PC-3 (cell line): ENCODE results near the gene SLC38A3.

Source experiments
- CTCF ChIP-seq: fragments of 300-600 bp; sonication (generic); conservative IDR thresholded peaks from 2 replicates; pipeline ENCODE4 v1.5.1; 2017; ENCODE audit warnings: antibody characterized with exemption, low read depth, mild to moderate bottlenecking, low read length
- EZH2 ChIP-seq: fragments of 300-600 bp; sonication (generic); IDR thresholded peaks from one replicate; pipeline ENCODE4 v1.6.1; 2017; ENCODE audit warnings: antibody characterized with exemption, mild to moderate bottlenecking, low read length; ENCODE audit not compliant: unreplicated experiment
- EZH2phosphoT487 ChIP-seq: fragments of 300-600 bp; sonication (generic); IDR thresholded peaks from 2 replicates; pipeline ENCODE4 v1.6.1; 2018; ENCODE audit warnings: mild to moderate bottlenecking, antibody characterized with exemption, low read length, borderline replicate concordance

- no peak for TF ChIP-seq CTCF
- TF ChIP-seq EZH2phosphoT487 = no peak
- no peak for TF ChIP-seq EZH2
Observed at GRCh38 chr3:50251220-50251619, 46.1 kb downstream of the SLC38A3 start.
